OCI-LY1 (cell line): Measurements from ENCODE around the gene RHBDL1.
A peak's percentile ranks its signal among the peaks of the same experiment; 100 is the strongest.

Experiments
- H2AFZ ChIP-seq: fragments of 200-600 bp; sonication (generic), shearing (Covaris generic); 2 replicates; pipeline ENCODE4 v1.6.0; 2014; ENCODE audit warnings: antibody characterized with exemption, mild to moderate bottlenecking, low read length
- H3F3A ChIP-seq: fragments of 200-600 bp; sonication (generic), shearing (Covaris generic); 2 replicates; pipeline ENCODE4 v1.6.0; 2014; ENCODE audit warnings: mild to moderate bottlenecking, antibody characterized with exemption, low read length, moderate library complexity; ENCODE audit not compliant: insufficient read depth
- H3K27ac ChIP-seq: fragments of 200-600 bp; sonication (generic); 2 replicates; pipeline ENCODE4 v1.5.1; 2014; ENCODE audit warnings: low read length, mixed run types, mild to moderate bottlenecking, low read depth; ENCODE audit not compliant: poor library complexity, severe bottlenecking
- H3K27me3 ChIP-seq: fragments of 200-600 bp; sonication (generic); 2 replicates; pipeline ENCODE4 v1.6.0; 2014; ENCODE audit warnings: antibody characterized with exemption, mild to moderate bottlenecking, low read length, moderate library complexity; ENCODE audit not compliant: insufficient read depth
- H3K36me3 ChIP-seq: fragments of 200-600 bp; sonication (generic); 2 replicates; pipeline ENCODE4 v1.6.1; 2014; ENCODE audit warnings: mild to moderate bottlenecking, antibody characterized with exemption, low read length, moderate library complexity, mixed read lengths; ENCODE audit not compliant: insufficient read depth
- H3K4me1 ChIP-seq: fragments of 200-600 bp; sonication (generic); 2 replicates; pipeline ENCODE4 v1.5.1; 2014; ENCODE audit warnings: mild to moderate bottlenecking, low read length, moderate library complexity; ENCODE audit not compliant: insufficient read depth, severe bottlenecking
- H3K4me2 ChIP-seq: fragments of 200-600 bp; sonication (generic), shearing (Covaris generic); 2 replicates; pipeline ENCODE4 v1.6.1; 2014; ENCODE audit warnings: low read length
- H3K4me3 ChIP-seq: fragments of 200-600 bp; sonication (generic); 2 replicates; pipeline ENCODE4 v1.5.1; 2014; ENCODE audit warnings: low read length, low read depth, mild to moderate bottlenecking, mixed read lengths; ENCODE audit not compliant: poor library complexity, severe bottlenecking
- H3K79me2 ChIP-seq: fragments of 200-600 bp; shearing (Covaris generic); 2 replicates; pipeline ENCODE4 v1.6.1; 2016; ENCODE audit warnings: mixed run types, low read length, mixed read lengths; ENCODE audit not compliant: insufficient read depth
- H3K9ac ChIP-seq: fragments of 200-600 bp; sonication (generic), shearing (Covaris generic); 2 replicates; pipeline ENCODE4 v1.6.1; 2014; ENCODE audit warnings: mild to moderate bottlenecking, low read length, mixed read lengths
- H3K9me2 ChIP-seq: fragments of 200-600 bp; sonication (generic), shearing (Covaris generic); 2 replicates; pipeline ENCODE4 v1.6.1; 2014; ENCODE audit warnings: low read depth, mild to moderate bottlenecking, low read length, mixed read lengths
- H3K9me3 ChIP-seq: fragments of 200-600 bp; shearing (Covaris generic); 2 replicates; pipeline ENCODE4 v1.6.1; 2014; ENCODE audit warnings: low read length, mixed read lengths
- H4K20me1 ChIP-seq: fragments of 200-600 bp; sonication (generic), shearing (Covaris generic); 2 replicates; pipeline ENCODE4 v1.6.0; 2016; ENCODE audit warnings: mild to moderate bottlenecking, low read length; ENCODE audit not compliant: insufficient read depth
- CTCF ChIP-seq: fragments of 200-600 bp; sonication (generic), shearing (Covaris generic); IDR thresholded peaks from 2 replicates; pipeline ENCODE4 v1.5.1; 2017; ENCODE audit warnings: mild to moderate bottlenecking, antibody characterized with exemption, low read length, moderate library complexity, mixed read lengths
- EZH2 ChIP-seq: fragments of 200-600 bp; sonication (generic), shearing (Covaris generic); IDR thresholded peaks from 2 replicates; pipeline ENCODE4 v1.8.0; 2017; ENCODE audit warnings: borderline replicate concordance, mixed run types, mild to moderate bottlenecking, antibody characterized with exemption, low read length, moderate library complexity, mixed read lengths

RHBDL1 gene

GRCh38 chr16:668519-669171 is 6.8 kb upstream of the RHBDL1 start:
- Histone ChIP-seq H3K9ac (peak overlapping the region; percentile 99), H3K4me3 (peak overlapping the region; percentile 99), H3K27ac (no peak overlapping the region), H3K4me1 (peaks cover 16% of the 10 kb centered on the region), H3K4me2 (peak overlapping the region; percentile 84), H3K36me3 (peaks cover 48% of the 10 kb centered on the region), H3F3A (no peaks in the 10 kb centered on the region), H2AFZ (no peak overlapping the region), H3K9me2 (no peaks in the 10 kb centered on the region), H3K27me3 (no peaks in the 10 kb centered on the region), H3K9me3 (no peaks in the 10 kb centered on the region), H4K20me1 (no peaks in the 10 kb centered on the region), H3K79me2 (no peaks in the 10 kb centered on the region)
- TF ChIP-seq EZH2 = no peak
- TF ChIP-seq CTCF = no peak

- H3K27me3 ChIP-seq = no peaks in the 10 kb centered on the region
- H3K79me2 ChIP-seq = no peaks in the 10 kb centered on the region
- H3K36me3 ChIP-seq = peaks cover 54% of the 10 kb centered on the region
- TF ChIP-seq CTCF (no peak), EZH2 (no peak)
- no peaks in the 10 kb centered on the region for H3K9me3 ChIP-seq
- no peaks in the 10 kb centered on the region for H3K9me2 ChIP-seq
- peak overlapping the region; percentile 99 for H3K4me3 ChIP-seq
- no peaks in the 10 kb centered on the region for H3F3A ChIP-seq
- H3K27ac ChIP-seq = no peak overlapping the region
- H3K4me1 ChIP-seq = peaks cover 16% of the 10 kb centered on the region
- no peaks in the 10 kb centered on the region for H4K20me1 ChIP-seq
- H2AFZ ChIP-seq = no peak overlapping the region
- H3K4me2 ChIP-seq = peak overlapping the region; percentile 84; the same call in 1 of the 2 replicates
- H3K9ac ChIP-seq = no peak overlapping the region; the same call in 1 of the 2 replicates
Measured at GRCh38 chr16:669666-670065, 5.8 kb upstream of the RHBDL1 start.

- TF ChIP-seq CTCF (no peak), EZH2 (no peak)
- Histone ChIP-seq H3K9ac (no peak overlapping the region), H3K36me3 (peaks cover 56% of the 10 kb centered on the region), H3K9me3 (no peaks in the 10 kb centered on the region), H3F3A (no peaks in the 10 kb centered on the region), H3K79me2 (no peaks in the 10 kb centered on the region), H3K9me2 (no peaks in the 10 kb centered on the region), H3K27ac (no peak overlapping the region), H4K20me1 (no peaks in the 10 kb centered on the region), H3K4me2 (no peak overlapping the region), H3K4me1 (peaks cover 16% of the 10 kb centered on the region), H2AFZ (no peak overlapping the region), H3K27me3 (no peaks in the 10 kb centered on the region), H3K4me3 (no peak overlapping the region)
Measured at GRCh38 chr16:670485-671352, 4.8 kb upstream of the RHBDL1 start.
